Loucy (cell line): ENCODE measurements around the gene C6orf47.

ENCODE experiments used
- H2AFZ ChIP-seq: fragments of 200-600 bp; sonication (generic); 2 replicates; pipeline ENCODE4 v1.6.0; 2016; ENCODE audit warnings: antibody characterized with exemption, mild to moderate bottlenecking, low read length, moderate library complexity
- H3F3A ChIP-seq: fragments of 200-600 bp; 2 replicates; pipeline ENCODE4 v1.6.0; 2016; ENCODE audit warnings: antibody characterized with exemption, low read depth, mild to moderate bottlenecking
- H3K27me3 ChIP-seq: fragments of 200-600 bp; sonication (generic); 2 replicates; pipeline ENCODE4 v1.6.1; 2014; ENCODE audit warnings: low read length, mild to moderate bottlenecking; ENCODE audit not compliant: insufficient read depth, poor library complexity, severe bottlenecking
- H3K36me3 ChIP-seq: fragments of 200-600 bp; sonication (generic); 2 replicates; pipeline ENCODE4 v1.6.1; 2016; ENCODE audit warnings: low read length; ENCODE audit not compliant: insufficient read depth
- H3K4me1 ChIP-seq: fragments of 200-600 bp; sonication (generic); 2 replicates; pipeline ENCODE4 v1.5.1; 2014; ENCODE audit warnings: low read length, mild to moderate bottlenecking; ENCODE audit not compliant: insufficient read depth, poor library complexity, severe bottlenecking
- H3K4me2 ChIP-seq: fragments of 200-600 bp; sonication (generic); 2 replicates; pipeline ENCODE4 v1.6.0; 2014; ENCODE audit warnings: antibody characterized with exemption, low read length, low read depth, mild to moderate bottlenecking; ENCODE audit not compliant: poor library complexity, severe bottlenecking
- H3K4me3 ChIP-seq: fragments of 200-600 bp; sonication (generic); 2 replicates; pipeline ENCODE4 v1.5.1; 2014; ENCODE audit warnings: low read length, mild to moderate bottlenecking, mixed read lengths; ENCODE audit not compliant: poor library complexity, severe bottlenecking
- H3K79me2 ChIP-seq: fragments of 200-600 bp; sonication (generic); 2 replicates; pipeline ENCODE4 v1.6.1; 2014; ENCODE audit warnings: low read length; ENCODE audit not compliant: insufficient read depth
- H3K9ac ChIP-seq: fragments of 200-600 bp; sonication (generic); 2 replicates; pipeline ENCODE4 v1.6.0; 2014; ENCODE audit warnings: mild to moderate bottlenecking, low read depth, low read length, moderate library complexity; ENCODE audit not compliant: poor library complexity, severe bottlenecking
- H3K9me2 ChIP-seq: fragments of 200-600 bp; sonication (generic); replicated peaks from 2 replicates; pipeline ENCODE4 v1.6.1; 2016; ENCODE audit warnings: low read depth, low read length, mixed read lengths
- H3K9me3 ChIP-seq: fragments of 200-600 bp; sonication (generic); 2 replicates; pipeline ENCODE4 v1.6.1; 2014; ENCODE audit warnings: mild to moderate bottlenecking, antibody characterized with exemption, low read length, low read depth; ENCODE audit not compliant: insufficient read depth
- H4K20me1 ChIP-seq: fragments of 200-600 bp; sonication (generic); 2 replicates; pipeline ENCODE4 v1.6.0; 2014; ENCODE audit warnings: antibody characterized with exemption, low read length, mild to moderate bottlenecking; ENCODE audit not compliant: insufficient read depth, poor library complexity, severe bottlenecking
- CTCF ChIP-seq: fragments of 200-600 bp; sonication (generic); conservative IDR thresholded peaks from 2 replicates; pipeline ENCODE4 v1.5.1; 2014; ENCODE audit warnings: mild to moderate bottlenecking, antibody characterized with exemption, low read length
- EZH2phosphoT487 ChIP-seq: fragments of 200-600 bp; IDR thresholded peaks from 2 replicates; pipeline ENCODE4 v1.6.1; 2018; ENCODE audit warnings: antibody characterized with exemption, mild to moderate bottlenecking, moderate library complexity, borderline replicate concordance

C6orf47 gene

GRCh38 chr6:31639449-31639861 is 21.1 kb downstream of the C6orf47 start:
- Histone ChIP-seq H3K27me3 (no peaks in the 10 kb centered on the region), H3K4me3 (no peak overlapping the region), H4K20me1 (peaks cover 19% of the 10 kb centered on the region), H2AFZ (no peak overlapping the region), H3K4me2 (no peak overlapping the region), H3K4me1 (no peaks in the 10 kb centered on the region), H3K9ac (no peak overlapping the region), H3K79me2 (peaks cover 6% of the 10 kb centered on the region; the same call in 1 of the 2 replicates), H3K36me3 (peaks cover 92% of the 10 kb centered on the region), H3K9me2 (no peaks in the 10 kb centered on the region), H3F3A (peaks cover 19% of the 10 kb centered on the region; the same call in 1 of the 2 replicates), H3K9me3 (no peaks in the 10 kb centered on the region)
- TF ChIP-seq CTCF (no peak), EZH2phosphoT487 (no peak)

GRCh38 chr6:31639043-31639442 is 21.5 kb downstream of the C6orf47 start:
- Histone ChIP-seq H3K4me2 (no peak overlapping the region), H3K4me3 (no peak overlapping the region), H3K9ac (no peak overlapping the region), H3K9me2 (no peaks in the 10 kb centered on the region), H2AFZ (no peak overlapping the region), H3K4me1 (no peaks in the 10 kb centered on the region), H3F3A (peaks cover 19% of the 10 kb centered on the region; the same call in 1 of the 2 replicates), H3K9me3 (no peaks in the 10 kb centered on the region), H3K79me2 (peaks cover 6% of the 10 kb centered on the region; the same call in 1 of the 2 replicates), H3K36me3 (peaks cover 92% of the 10 kb centered on the region), H3K27me3 (no peaks in the 10 kb centered on the region), H4K20me1 (peaks cover 22% of the 10 kb centered on the region)
- TF ChIP-seq CTCF = no peak
- no peak for TF ChIP-seq EZH2phosphoT487

GRCh38 chr6:31636698-31637596 is 23.6 kb downstream of the C6orf47 start:
- H3K36me3 ChIP-seq = peaks cover 95% of the 10 kb centered on the region
- H3K9me2 ChIP-seq = no peaks in the 10 kb centered on the region
- no peak overlapping the region for H3K9ac ChIP-seq
- H4K20me1 ChIP-seq = peaks cover 43% of the 10 kb centered on the region
- H3K4me3 ChIP-seq = no peak overlapping the region
- peaks cover 26% of the 10 kb centered on the region; the same call in 1 of the 2 replicates for H3K79me2 ChIP-seq
- no peak overlapping the region for H2AFZ ChIP-seq
- no peaks in the 10 kb centered on the region for H3K27me3 ChIP-seq
- no peaks in the 10 kb centered on the region for H3K9me3 ChIP-seq
- no peak overlapping the region for H3K4me2 ChIP-seq
- TF ChIP-seq CTCF = no peak
- no peak for TF ChIP-seq EZH2phosphoT487
- peaks cover 6% of the 10 kb centered on the region for H3K4me1 ChIP-seq
- H3F3A ChIP-seq = peaks cover 19% of the 10 kb centered on the region; the same call in 1 of the 2 replicates
